HG03108 (cell line): ENCODE results near the gene METTL24.

Source experiments
- ATAC-seq: cut with Tn5 transposase; IDR thresholded peaks from one replicate; pipeline ENCODE4 v1.9.1; 2021; ENCODE audit warnings: moderate library complexity; ENCODE audit not compliant: unreplicated experiment

METTL24 gene

DNA sequence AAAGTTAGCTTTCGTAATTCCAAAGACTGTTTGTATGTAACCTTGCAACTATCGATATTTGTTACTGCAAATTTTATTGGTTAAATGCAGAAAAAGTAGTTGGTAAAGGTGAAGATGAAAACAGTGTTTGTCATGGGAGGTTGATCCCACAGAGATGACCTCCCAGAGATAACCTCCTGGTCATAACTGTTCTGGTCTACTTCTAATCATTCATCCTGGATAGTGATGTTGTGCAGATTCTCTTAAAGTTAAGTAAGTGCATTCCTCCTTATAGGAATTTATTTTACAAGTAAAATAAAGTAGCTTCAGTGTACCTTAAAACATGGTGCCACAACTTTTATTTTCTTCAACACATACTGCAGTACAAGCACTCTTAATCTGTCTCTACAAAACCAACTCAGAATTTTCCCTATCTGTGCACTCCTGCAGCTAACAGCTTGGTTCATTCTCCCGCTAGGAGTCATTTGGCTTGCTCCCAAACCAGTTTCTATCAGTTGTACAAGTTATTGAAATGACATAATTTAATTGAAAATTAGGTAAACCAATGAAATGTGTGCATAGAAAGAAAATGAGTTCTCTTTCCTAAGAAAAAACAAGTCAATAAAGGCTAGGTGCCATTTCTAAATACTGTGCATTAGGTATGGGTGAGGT, 19.2 kb downstream of the METTL24 start:
- no peak for ATAC-seq

DNA sequence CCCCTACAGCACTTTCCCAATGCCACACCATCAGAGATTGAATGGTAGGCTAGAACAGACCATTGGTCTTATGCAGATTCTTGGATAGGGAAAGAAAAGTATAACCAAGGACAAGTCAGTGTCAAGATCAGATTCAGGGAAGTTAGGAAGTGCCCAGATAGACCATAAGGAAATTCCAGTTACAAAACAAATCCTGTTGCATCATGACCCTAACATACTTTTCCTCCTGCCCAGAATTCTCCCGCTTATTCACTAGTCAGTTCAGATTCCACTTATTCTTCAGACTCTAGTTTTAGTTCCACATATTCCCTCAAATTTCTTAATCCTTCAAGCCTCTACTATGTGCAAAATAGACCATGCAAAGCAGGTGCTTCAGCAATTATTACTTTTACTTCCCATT, 20.7 kb downstream of the METTL24 start:
- no peak for ATAC-seq

DNA sequence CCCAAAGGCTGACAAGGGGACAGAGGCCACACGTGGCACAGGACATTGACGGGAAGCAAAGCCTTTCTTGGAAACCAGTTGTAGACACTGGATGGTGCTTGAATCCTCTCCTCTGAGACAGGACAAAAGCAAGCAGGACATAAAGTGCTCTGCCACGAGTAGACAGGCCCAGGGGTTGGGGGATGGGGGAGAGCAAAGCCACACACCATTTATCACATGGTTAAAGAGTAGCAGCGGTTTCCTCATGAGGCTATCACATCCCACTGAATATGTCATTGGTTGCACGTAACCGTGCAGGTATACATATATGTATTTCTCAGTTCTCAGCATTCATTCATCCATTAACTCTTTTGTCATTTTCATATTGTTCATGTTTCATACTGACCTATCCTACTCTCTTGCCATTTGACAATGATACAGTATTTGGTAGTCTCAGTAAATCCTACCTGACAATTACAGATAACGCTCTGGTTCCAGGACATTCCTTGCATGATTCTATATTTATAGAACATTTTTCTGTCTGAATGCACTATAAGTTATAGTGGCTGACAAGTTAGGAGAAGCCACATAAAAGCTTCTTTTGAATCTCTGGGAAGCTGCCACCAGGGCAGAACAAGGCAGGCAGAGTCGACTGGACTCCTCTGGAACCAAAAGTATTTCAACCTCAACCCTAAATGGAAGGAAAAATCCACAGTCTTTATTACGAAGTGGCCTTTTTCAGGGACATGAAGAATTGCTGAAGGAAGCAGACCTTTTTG, 23.5 kb downstream of the METTL24 start:
- no peak for ATAC-seq

DNA sequence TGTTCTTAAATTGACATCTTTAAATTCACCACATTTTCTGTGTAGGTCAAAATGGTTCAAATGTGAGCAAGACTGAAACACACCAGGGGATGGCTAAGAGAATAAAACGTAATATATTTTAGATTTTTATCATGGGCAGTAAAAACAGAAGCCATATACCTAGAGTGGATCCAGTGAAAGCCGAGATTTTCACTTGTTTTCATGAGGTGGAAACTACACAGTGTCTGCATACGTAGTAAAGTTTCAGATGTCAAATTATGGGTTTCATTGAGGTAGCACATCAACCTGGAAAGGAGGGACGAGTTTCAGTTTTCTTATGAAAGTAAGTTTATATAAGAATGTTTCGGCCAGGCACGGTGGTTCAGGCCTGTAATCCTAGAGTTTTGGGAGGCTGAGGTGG, 25.9 kb downstream of the METTL24 start:
- ATAC-seq = no peak

DNA sequence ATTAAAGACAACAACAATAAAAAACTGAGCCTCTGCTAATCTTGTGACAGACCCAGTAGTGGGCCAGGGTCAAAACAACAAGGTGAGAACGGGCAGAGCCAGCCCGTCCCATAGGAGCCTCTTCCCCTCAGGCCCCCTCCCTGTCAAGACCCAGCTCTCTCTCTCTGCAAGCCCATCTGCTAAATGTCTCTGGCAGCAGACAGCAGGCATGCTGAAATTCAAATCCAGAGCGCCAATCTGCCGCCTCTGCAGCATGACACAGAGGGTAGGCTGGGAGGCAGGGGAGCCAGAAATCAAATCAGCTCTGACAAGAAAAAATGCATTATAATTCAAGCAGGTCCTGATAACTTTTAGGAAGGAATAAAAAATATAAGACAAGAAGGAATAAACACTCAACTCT, 26.3 kb downstream of the METTL24 start:
- no peak for ATAC-seq

DNA sequence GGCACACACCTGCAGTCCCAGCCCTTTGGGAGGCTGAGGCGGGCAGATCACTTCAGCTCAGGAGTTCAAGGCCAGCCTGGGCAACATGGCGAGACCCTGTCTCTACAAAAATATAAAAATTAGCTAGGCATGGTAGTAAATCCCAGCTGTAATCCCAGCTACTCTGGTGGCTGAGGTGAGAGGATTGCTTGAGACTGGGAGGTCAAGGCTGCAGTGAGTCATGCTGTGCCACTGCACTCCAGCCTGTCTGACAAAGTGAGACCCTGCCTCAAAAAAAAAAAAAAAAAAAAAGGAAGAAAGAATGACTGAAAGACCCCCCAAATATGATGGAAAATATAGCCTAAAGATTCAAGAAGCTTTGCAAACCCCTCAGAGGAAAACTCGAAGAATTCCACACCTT, 26.8 kb downstream of the METTL24 start:
- no peak for ATAC-seq

DNA sequence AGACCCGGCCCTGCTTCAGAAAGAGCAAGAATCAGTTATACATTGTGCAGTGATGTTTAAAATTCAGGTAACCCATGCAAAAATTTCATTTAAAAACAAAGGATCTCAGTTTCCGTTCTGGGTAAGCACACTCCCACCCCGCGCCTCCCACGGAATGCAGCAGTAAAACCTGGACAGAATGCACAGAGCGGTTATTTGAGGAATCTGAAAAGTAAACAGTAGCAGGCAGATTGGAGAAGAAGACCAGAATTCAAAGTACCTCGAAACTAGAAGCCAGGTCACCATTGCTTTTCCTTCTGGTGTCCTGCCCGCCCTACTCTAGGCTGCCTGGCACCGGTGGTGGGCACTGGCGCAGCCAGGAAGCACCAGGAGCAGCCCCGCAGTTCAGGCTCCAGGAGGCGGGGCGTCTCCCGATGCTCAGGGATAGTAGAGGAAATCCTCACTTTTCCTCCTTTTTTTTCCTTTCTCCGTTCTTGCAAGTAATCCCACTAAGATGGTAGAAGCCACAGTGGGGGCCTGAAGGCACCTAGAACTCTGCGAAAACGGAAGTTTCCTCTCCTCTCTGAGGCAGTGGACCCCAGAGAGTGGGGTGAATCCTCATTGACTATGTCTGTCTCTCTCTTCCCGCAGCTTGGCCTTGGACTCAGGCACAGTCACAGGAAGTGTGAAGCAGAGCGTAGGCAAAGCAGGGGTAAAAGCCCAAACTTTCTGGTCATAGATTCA, 28.3 kb downstream of the METTL24 start:
- no peak for ATAC-seq

DNA sequence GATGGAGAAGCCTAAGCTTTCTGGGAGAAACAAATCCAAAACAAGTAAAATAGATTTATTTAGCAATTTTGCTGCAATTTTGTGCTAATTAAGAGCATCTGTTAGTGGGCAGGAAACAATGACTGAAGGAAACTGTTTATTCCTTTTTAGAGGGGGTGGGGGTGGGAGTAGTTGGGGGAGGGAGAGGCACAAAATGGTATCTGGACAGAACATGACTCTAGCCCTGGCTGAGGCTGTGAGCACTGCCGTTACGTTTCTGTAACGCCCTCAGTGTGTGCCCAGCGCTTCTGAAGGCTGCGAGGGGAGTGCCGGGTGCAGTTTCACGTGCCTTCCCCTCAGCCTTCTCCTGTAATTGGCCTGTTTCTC, 28.8 kb downstream of the METTL24 start:
- ATAC-seq = no peak

DNA sequence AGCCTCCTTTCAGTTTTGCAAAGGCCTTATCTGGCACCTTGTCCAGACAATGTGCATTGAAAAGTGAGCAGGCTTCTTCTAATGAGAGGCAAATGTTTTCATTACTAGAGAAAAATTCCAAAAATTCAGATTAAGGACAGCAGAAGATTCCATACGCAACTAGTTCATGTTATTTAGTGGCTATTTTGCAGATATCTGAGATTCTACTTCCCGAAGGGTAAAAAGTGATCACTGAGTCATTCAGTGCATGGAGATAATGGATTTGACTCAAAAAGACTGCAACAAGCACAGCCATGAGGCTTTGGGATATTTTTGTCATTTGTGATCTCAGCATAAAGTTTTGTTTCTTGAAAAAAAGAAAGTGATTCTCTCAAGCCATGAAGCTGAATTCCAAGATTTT, 29.9 kb downstream of the METTL24 start:
- no peak for ATAC-seq

DNA sequence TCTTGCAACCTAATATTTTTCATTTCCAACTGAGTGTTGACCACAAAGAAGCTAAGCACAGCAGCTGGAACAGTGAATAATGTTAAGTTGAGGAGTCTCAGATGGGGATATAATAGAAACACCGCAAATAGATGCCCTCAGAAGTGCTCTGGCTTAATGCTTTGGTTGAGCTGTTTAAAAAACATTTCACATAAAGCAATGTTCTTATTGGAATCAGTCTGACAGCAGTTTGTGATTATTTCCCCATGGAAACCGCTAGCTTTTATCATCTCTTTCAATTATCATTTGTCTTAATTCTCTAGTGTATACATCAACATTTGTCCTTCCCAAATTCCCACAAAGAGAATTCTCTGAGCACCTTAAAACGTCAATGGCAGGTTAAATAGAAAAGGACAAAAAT, 30.8 kb downstream of the METTL24 start:
- ATAC-seq = no peak

DNA sequence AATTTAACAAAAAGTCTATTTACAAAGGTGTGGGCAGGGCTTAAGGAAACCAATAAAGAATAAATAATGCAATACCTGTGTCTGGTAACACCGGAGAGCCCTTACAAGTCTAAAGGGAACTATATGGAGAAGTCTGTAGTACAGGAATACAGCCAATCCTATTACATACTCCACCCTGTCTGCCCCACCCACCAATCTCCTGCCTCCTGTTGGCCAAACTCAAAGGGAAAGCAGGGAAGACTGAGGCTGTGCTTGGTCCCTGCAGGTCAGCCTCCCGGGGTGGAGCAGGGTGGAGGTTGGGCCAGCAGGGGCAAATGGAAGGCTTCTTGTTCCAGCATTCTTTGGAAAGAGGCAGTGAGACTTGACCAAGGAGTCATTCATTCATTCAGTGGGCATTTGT, 31.5 kb downstream of the METTL24 start:
- no peak for ATAC-seq

DNA sequence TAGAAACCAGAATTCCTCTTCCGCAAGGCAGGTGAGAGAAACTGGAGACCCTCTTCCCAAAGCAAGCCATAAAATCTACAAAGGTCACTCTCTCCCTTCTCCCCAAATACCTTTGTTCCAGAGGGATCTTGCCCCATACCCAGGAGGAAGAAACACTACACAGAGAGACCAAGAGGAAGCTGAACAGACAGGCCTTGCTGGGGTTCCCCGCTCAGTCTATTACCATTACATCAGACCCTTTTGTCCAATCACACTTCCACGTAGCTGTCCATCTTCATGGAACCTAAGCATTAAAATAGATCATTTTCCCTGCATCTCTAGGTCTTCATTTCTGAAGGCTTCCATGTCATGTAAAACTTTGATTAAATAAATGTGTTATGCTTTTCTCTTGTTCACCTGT, 32.1 kb downstream of the METTL24 start:
- no peak for ATAC-seq

DNA sequence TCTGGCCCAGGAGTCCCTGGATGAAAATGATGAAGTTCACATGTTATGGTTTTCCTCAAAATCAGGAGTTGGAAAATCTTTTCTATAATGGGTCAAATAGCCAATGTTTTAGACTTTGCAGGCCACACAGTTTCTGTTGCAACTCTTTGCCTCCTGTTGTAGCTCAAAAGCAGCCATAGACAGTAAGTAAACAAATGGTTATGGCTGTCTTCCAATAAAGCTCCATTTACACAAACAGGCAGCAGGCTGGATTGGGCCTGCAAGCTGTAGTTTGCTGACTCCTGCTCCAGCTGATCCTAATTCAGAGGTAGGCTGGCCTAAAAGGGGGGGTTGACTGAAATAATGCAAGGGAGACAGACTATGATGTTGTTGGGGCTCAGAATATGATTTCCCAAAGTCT, 33.0 kb downstream of the METTL24 start:
- ATAC-seq = no peak

DNA sequence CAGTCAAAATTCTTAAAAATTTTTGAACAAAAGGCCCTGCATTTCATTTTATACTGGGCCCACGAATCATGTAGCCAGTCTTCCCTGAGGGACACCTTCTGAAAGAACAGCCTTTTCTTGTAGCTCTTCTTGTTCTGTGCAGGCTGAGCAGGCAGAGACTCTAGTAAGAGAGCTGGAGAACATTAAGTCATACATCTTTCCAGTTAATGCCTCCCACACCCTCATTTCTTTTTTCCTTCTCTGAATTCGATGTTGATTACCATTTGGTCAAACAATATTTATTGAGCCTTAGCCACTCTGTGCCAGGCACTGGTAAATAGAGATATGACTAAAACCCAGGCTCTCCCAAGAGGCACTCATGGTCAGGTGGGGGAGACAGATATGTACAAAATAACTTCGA, 33.6 kb downstream of the METTL24 start:
- ATAC-seq = no peak

DNA sequence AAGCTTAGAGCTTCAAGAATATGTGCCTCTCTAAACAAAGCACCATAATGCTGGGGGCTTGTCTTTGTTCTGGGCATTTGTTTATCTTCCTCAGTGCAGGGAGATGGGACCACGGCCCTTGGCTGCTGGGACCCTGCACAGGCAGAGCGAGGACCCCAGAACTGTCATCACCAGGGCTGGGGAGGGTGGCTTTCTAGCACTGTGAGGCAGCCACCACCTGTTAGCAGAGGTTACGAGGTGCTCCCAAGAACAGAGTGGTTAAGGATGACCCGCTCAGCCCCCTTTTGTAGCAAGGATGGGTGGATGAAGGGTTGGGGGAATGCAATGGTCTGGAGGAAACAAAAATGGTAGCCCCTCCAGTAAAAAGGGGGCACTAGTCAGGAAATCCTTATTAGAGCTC, 34.9 kb downstream of the METTL24 start:
- no peak for ATAC-seq

DNA sequence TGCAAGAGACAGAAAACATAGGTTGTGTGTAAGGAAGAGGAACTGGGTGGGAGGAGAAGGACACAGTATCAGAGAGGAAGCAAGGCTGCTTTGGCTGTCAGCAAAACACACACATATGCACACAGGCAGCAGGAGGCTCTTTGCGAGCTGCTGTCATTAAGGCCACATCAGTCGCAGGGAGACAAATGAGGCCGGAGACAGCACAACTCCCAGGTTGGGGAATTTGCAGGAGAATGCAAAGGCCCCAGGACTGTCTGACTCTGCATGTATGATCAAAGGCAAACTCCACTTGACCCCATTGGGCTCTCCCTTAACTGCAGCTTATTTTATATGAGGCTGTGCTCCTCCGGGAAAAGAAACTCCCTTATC, 35.3 kb downstream of the METTL24 start:
- ATAC-seq = no peak

DNA sequence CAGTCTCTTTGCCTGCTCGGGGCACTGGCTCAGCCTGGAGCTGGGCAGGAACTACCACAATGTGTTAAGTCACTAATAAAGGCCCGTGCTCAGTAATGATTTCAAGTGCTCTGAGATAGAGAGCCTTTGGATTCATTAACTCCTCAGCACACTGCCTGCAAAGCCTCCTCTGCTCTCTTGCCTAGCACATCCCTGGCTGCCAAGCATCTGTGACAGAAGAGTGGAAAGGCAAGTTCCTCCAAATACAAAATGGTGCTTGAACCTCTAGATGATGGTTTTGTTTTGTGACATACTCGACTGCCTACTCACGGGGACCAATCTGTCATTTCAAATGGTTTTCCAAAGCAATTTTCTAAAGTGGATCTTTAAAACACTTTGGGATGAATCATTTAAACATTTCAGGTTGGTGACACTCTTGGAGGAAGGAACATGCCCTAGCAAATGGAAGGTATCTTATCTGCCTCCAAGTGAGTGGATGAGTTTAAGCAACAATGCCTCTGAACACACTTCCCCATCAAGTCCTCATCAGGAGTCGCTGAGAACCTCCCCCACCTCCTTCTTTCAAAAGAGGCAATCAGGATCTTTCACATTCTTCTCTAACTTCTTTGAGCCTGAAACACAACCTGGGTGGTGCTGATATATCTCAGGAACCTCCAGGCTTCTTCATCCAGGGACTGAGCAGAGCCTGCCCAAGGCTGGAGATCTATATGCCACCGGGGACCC, 35.8 kb downstream of the METTL24 start:
- no peak for ATAC-seq

DNA sequence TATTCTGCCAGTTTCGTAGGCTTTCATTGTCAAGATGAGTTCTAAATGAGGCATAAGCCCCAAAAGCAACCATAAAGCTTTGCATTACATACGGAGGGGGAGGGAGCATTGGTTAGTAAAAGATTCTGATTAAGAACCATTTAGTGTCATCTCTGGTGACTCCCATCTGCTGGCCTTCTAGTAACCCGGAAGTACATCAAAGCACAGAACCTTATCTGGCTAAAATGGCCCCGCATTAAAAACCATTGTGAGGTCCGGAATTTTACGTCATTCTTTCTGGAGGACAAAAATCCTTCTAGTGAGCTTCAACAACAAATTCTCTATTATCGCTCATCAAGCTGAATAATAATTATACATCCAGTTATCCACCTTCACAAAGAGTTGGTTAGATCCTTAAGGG, 37.8 kb downstream of the METTL24 start:
- ATAC-seq = no peak

DNA sequence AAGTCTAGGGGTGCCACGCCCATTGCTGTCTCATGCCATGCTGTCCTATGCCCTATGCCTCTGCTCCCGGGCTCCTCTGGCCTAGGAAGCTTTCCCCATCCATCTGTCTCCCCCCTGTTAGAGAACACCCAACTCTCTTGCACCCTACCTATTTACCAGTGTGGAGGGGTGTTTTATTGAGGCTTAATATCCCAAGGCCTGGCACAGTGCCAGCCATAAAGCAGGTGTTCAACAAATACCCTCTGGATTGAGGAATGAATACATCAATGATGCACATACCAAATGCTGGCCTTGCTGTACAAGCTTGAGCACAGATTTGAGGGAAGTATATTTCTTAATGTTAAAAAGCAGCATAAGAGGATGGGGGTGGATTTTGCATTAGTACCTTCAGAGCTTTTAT, 38.3 kb downstream of the METTL24 start:
- no peak for ATAC-seq

DNA sequence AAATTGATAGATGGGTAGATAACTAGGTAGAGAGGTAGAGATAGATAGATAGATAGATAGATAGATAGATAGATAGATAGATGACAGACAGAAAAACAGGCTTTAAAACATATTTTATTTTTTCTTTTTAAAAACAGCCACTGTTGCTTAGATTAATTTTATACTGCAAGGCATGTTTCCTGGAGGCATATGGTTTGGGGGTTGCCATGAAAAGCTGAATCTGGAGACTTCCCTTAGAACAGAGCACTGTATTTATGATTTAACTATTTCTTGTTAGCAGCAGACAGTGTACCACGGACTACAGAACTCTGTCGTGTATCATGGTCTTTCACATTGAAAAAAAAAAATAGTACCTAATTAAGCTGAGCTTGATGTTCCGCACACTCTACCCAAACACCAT, 38.8 kb downstream of the METTL24 start:
- no peak for ATAC-seq

DNA sequence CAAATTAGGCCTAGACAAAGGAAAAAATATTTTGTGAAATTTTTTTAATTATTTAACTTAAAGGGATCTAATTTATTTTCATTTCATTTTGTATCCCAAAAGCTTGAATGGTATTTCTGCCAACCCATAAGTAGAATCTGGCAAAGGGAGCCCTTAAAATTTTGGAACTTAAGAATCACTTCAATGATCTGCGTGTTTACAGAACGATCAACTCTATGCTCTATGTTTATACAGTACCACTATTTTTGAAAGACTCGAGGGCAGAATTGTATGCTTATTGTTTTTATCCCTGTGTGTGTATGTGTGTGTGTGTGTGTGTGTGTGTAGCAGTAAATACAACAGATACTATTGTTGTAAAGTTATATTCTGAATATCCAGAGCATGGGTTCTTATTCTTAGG, 39.2 kb downstream of the METTL24 start:
- ATAC-seq = no peak

DNA sequence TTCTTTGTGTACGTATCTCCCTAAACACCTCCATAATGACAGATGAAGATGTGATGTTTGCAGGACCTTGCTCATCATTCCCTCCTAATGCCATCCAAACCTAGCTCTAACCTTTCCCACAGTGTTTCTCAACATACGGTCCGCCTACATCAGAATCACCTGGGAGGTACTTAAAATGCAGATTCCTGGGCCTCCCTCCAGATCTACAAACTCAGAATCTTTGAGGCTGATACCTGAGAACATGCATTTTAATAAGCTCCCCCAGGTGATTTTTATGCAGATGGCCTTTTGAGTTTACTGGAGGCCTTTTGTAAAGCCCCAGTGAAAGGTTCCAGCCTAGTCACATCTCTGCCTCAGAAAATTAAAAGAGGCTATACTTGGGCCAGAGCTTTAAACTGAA, 40.5 kb downstream of the METTL24 start:
- ATAC-seq = no peak
